ENCODE data around the gene TRIP12. TPM values are rescaled to one million over a fixed set of nuclear protein-coding genes. Genes with fewer than 3 reads are reported as not detected.

The TRIP12 gene
- polyA plus RNA-seq, 2 of the 4 experiments (the other 2 are of a cell fraction): 103 to 151 TPM

DNA sequence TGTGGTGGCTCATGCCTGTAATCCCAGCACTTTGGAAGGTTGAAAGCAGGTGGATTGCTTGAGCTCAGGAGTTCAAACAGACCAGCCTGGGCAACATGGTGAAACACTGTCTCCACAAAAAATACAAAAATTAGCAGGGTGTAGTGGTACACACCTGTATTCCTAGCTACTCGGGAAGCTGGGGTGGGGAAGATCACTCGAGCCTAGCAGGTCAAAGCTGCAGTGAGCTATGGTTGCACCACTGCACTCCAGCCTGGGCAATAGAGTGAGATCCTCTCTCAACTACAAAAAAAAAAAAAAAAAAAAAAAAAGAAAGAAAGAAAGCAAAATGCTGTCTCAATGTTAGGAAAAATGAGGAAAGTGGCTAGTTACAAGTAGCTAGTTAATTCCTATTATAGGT, 56.8 kb downstream of the TRIP12 start:
- CTCF ChIA-PET: interaction anchor here (0.6 to 1.2 kb wide), 3 partner anchors 11 to 1743 kb away, joined by 3 to 4 read pairs (median 3); no protein-coding TSS in a partner anchor

DNA sequence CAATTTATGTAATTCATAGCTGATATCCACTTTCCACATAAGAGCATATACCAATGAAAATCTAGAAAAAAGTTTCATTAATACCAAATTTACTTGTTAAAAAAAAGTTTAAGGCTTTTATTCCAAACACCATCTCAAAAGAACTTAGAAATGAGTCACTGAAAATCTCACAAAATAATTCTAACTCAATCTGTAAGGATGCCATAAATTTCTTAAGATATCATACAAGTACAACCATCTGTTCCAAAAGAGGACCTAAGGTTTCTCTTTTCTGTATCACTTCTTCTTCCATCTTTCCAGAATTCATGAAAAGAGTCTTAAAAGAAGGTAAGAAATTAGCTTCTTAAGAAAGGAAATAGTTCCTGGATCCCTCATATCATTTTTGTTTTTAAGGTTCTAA, 60.4 kb downstream of the TRIP12 start:
- DNase-seq (ENCODE audit: low read depth in 1 of 2, low spot score in 1 of 2) (no peak), ATAC-seq (no peak), FAIRE-seq (no peak)
- no peak overlapping the region for H3K4me3 ChIP-seq
- TF ChIP-seq ZNF302 (CRISPR knock-in tag; IDR thresholded peaks at IDR 0.05): no peak
- H3K4me2 ChIP-seq: no peak overlapping the region
- H3K27ac ChIP-seq: no peak overlapping the region
- CTCF ChIA-PET: no interaction called here
- 0 out of 3 replicates have a peak, but pooled peaks cover 3% of the 10 kb centered on the region for H3K4me1 ChIP-seq
- H3K9me3 ChIP-seq: no peaks in the 10 kb centered on the region
- POLR2A ChIA-PET: no interaction called here

More for the DNA sequence above, 56.8 kb downstream of the TRIP12 start:
- Histone ChIP-seq H3K27ac (no peak overlapping the region), H3K4me3 (no peak overlapping the region), H3K4me1 (0 out of 3 replicates have a peak, but pooled peaks cover 3% of the 10 kb centered on the region), H3K9me3 (no peaks in the 10 kb centered on the region), H3K4me2 (no peak overlapping the region)
- 92% methylated on average over 2 of the region's 2 CpGs for WGBS (ENCODE audit: missing lambda C conversion rate)
- TF ChIP-seq RFX5 (IDR thresholded peaks at IDR 0.05): no peak
- TF ChIP-seq CBX2 (IDR thresholded peaks at IDR 0.05; ENCODE audit: borderline replicate concordance, low read depth): no peak
- TF ChIP-seq, protein P1, sequence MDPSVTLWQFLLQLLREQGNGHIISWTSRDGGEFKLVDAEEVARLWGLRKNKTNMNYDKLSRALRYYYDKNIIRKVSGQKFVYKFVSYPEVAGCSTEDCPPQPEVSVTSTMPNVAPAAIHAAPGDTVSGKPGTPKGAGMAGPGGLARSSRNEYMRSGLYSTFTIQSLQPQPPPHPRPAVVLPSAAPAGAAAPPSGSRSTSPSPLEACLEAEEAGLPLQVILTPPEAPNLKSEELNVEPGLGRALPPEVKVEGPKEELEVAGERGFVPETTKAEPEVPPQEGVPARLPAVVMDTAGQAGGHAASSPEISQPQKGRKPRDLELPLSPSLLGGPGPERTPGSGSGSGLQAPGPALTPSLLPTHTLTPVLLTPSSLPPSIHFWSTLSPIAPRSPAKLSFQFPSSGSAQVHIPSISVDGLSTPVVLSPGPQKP (IDR thresholded peaks at IDR 0.05; ENCODE audit: low read depth, low read length): no peak
- TF ChIP-seq FOSB (CRISPR knock-in tag; IDR thresholded peaks at IDR 0.05): no peak
- TF ChIP-seq, protein P2, sequence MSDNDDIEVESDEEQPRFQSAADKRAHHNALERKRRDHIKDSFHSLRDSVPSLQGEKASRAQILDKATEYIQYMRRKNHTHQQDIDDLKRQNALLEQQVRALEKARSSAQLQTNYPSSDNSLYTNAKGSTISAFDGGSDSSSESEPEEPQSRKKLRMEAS (IDR thresholded peaks at IDR 0.05): no peak
- no peak for TF ChIP-seq FOSL2 (IDR thresholded peaks at IDR 0.05)
- no peak for TF ChIP-seq FOSL2 (CRISPR knock-in tag; IDR thresholded peaks at IDR 0.05)
- TF ChIP-seq CHD2 (IDR thresholded peaks at IDR 0.05; ENCODE audit: low read length, partially characterized antibody): no peak
- no peak for TF ChIP-seq JUNB (IDR thresholded peaks at IDR 0.05)
- no peak for TF ChIP-seq CBX8 (IDR thresholded peaks at IDR 0.05)
- POLR2A ChIA-PET: no interaction called here
- ATAC-seq (no peak), FAIRE-seq (no peak), DNase-seq (ENCODE audit: low read depth in 1 of 2, low spot score in 1 of 2) (no peak)

DNA sequence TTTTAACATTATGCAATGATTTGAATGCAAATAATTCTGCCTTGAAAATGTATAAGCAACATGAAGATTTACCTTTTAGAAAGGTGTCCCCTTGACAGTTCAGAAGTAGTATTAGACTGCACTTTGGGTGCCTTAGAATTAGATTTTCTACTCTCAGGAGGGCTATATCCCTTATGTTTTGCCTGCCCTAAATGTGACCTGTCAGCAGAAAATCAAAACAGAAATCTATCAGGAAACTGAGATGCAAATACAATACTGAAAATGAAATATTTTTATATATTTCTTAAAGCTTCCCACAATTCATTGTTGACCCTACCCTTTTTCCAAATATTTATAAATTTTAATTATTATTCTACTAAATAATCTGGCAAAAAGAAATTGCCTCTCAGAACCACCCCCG, 61.5 kb downstream of the TRIP12 start:
- H3K4me1 ChIP-seq: 0 out of 3 replicates have a peak, but pooled peaks cover 3% of the 10 kb centered on the region
- FAIRE-seq (no peak), ATAC-seq (no peak), DNase-seq (ENCODE audit: low read depth in 1 of 2, low spot score in 1 of 2) (no peak)
- ChIA-PET POLR2A (no interaction called here), CTCF (no interaction called here)
- no peaks in the 10 kb centered on the region for H3K9me3 ChIP-seq
- no peak for TF ChIP-seq POLR2AphosphoS2 (conservative IDR thresholded peaks at IDR 0.05; ENCODE audit: low read length)
- peak; percentile 84 for TF ChIP-seq MAFK (IDR thresholded peaks at IDR 0.05; ENCODE audit: partially characterized antibody)
- TF ChIP-seq, protein P3, sequence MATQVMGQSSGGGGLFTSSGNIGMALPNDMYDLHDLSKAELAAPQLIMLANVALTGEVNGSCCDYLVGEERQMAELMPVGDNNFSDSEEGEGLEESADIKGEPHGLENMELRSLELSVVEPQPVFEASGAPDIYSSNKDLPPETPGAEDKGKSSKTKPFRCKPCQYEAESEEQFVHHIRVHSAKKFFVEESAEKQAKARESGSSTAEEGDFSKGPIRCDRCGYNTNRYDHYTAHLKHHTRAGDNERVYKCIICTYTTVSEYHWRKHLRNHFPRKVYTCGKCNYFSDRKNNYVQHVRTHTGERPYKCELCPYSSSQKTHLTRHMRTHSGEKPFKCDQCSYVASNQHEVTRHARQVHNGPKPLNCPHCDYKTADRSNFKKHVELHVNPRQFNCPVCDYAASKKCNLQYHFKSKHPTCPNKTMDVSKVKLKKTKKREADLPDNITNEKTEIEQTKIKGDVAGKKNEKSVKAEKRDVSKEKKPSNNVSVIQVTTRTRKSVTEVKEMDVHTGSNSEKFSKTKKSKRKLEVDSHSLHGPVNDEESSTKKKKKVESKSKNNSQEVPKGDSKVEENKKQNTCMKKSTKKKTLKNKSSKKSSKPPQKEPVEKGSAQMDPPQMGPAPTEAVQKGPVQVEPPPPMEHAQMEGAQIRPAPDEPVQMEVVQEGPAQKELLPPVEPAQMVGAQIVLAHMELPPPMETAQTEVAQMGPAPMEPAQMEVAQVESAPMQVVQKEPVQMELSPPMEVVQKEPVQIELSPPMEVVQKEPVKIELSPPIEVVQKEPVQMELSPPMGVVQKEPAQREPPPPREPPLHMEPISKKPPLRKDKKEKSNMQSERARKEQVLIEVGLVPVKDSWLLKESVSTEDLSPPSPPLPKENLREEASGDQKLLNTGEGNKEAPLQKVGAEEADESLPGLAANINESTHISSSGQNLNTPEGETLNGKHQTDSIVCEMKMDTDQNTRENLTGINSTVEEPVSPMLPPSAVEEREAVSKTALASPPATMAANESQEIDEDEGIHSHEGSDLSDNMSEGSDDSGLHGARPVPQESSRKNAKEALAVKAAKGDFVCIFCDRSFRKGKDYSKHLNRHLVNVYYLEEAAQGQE (IDR thresholded peaks at IDR 0.05): no peak
- H3K4me2 ChIP-seq: no peak overlapping the region
- no peak overlapping the region for H3K4me3 ChIP-seq
- no peak overlapping the region for H3K27ac ChIP-seq
- WGBS (ENCODE audit: missing lambda C conversion rate): 95% methylated on average over 1 of the region's 1 CpG

DNA sequence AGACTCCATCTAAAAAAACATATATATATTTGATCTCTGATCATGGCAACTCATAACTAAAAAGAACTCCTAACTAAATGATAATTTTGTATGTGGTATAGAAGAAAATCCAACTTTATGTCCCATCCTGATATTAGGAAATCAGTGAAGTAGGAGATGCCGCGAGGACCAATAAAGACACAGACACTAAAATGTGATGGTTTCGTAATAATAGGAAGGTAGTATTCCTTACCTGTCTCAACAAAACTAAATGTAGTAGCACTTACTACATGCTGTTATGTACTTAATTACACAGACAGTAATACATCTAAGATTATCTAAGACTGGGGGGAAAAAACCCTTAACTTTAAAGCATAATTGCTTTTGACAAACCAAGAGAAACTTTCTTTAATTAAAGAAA, 63.5 kb downstream of the TRIP12 start:
- ChIA-PET POLR2A (no interaction called here), CTCF (no interaction called here)
- no peak overlapping the region for H3K4me3 ChIP-seq
- WGBS (ENCODE audit: missing lambda C conversion rate): 97% methylated on average over 3 of the region's 3 CpGs
- peak; percentile 51 for FAIRE-seq
- H3K27ac ChIP-seq: no peak overlapping the region
- no peak for ATAC-seq
- no peak overlapping the region for H3K4me2 ChIP-seq
- TF ChIP-seq EP300 (IDR thresholded peaks at IDR 0.05): no peak
- no peak for TF ChIP-seq KDM1A (IDR thresholded peaks at IDR 0.05; ENCODE audit: low read depth)
- TF ChIP-seq CHD2 (IDR thresholded peaks at IDR 0.05; ENCODE audit: low read length, partially characterized antibody): no peak
- TF ChIP-seq, protein P2 (IDR thresholded peaks at IDR 0.05): no peak
- no peak for TF ChIP-seq HEYL (CRISPR knock-in tag; IDR thresholded peaks at IDR 0.05)
- no peak for TF ChIP-seq ZSCAN20 (CRISPR knock-in tag; IDR thresholded peaks at IDR 0.05)
- no peak for TF ChIP-seq KDM5A (IDR thresholded peaks at IDR 0.05)
- TF ChIP-seq NR3C1 (IDR thresholded peaks at IDR 0.05): no peak
- TF ChIP-seq POLR2A (IDR thresholded peaks at IDR 0.05; ENCODE audit: low read length): no peak
- TF ChIP-seq MYC (IDR thresholded peaks at IDR 0.05; ENCODE audit: borderline replicate concordance, low read length): no peak
- no peak for TF ChIP-seq TFCP2L1 (CRISPR knock-in tag; IDR thresholded peaks at IDR 0.05)
- no peak for DNase-seq (ENCODE audit: low read depth in 1 of 2, low spot score in 1 of 2)
- 0 out of 3 replicates have a peak, but pooled peaks cover 3% of the 10 kb centered on the region for H3K4me1 ChIP-seq
- no peaks in the 10 kb centered on the region for H3K9me3 ChIP-seq
